ENCODE measurements around the gene ESRRG. TPM values are rescaled to one million over a fixed set of nuclear protein-coding genes. Genes with fewer than 3 reads are reported as not detected.

ESRRG gene
- total and polyA plus RNA-seq, 12 donors, result 1.2 to 18.0 (median 7.4) TPM

DNA sequence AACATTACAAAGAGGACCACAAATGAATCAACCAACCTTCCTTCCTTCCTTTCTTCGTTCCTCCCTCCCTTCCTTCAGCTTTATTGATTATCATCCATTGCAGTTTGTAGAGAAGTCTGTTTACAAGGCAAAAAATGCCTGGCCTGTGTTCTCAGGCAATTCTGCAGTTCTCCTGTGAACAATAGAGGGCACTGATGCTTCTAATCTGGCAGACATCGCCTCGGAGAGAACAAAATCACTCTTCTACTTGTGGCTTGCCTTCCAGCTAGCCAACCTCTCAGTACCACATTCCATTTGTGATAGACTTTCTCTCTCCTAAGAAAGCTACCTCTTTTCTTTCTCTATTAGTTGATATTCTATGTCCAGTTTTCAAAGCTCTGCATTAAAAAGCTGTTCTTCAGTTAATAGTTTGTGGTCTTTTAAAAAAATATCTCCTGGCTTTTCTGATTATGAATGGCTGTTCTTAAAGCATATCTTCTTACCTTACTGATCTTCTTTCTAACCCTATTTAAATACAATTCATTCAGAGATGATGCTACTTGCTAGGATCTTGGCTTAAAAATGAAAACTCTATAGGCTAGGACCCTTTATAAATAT, 26.9 kb upstream of the ESRRG start:
- intact Hi-C loops (cut with DNase I), result no loop called here
- peak; percentile 27 to 70 (median 43) for DNase-seq
- Histone ChIP-seq H3K27me3 (no peaks in the 10 kb centered on the region), H3K4me1 (replicated peaks in 1 of 2) (no peaks in the 10 kb centered on the region), H3K4me3 (no peak overlapping the region), H3K36me3 (replicated peaks in 1 of 2) (no peaks in the 10 kb centered on the region), H3K9me3 (replicated peaks in 1 of 3) (no peaks in the 10 kb centered on the region), H3K27ac (no peak overlapping the region)
- 9 to 11% (median 10%) methylated on average over 3 of the region's 3 CpGs for WGBS, 4 donors
- TF ChIP-seq, protein P1, sequence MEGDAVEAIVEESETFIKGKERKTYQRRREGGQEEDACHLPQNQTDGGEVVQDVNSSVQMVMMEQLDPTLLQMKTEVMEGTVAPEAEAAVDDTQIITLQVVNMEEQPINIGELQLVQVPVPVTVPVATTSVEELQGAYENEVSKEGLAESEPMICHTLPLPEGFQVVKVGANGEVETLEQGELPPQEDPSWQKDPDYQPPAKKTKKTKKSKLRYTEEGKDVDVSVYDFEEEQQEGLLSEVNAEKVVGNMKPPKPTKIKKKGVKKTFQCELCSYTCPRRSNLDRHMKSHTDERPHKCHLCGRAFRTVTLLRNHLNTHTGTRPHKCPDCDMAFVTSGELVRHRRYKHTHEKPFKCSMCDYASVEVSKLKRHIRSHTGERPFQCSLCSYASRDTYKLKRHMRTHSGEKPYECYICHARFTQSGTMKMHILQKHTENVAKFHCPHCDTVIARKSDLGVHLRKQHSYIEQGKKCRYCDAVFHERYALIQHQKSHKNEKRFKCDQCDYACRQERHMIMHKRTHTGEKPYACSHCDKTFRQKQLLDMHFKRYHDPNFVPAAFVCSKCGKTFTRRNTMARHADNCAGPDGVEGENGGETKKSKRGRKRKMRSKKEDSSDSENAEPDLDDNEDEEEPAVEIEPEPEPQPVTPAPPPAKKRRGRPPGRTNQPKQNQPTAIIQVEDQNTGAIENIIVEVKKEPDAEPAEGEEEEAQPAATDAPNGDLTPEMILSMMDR (IDR thresholded peaks at IDR 0.05), result peak; percentile 45 to 68 (median 63)
- TF ChIP-seq POLR2A (IDR thresholded peaks at IDR 0.05), result no peak

DNA sequence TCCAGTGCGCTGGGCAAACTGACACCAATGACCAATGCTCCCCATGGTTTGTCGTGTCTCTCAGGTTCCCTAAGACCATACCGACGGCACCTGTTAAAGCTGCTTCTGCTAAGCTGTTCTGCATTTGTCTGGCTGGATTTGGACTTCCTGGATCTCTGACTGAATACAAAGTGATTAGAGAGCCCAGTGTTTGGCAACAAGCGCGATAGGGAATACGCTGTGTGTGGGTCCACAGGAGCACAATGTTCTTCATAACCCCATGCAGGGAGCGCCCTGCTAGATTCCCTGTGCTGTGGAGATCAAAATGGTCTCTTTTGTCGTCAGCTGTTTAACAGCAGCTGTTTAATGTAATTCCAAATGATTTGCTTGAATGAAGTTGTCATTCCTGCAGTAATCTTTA, 26.0 kb upstream of the ESRRG start:
- no peak overlapping the region for H3K27ac ChIP-seq
- intact Hi-C loops (cut with DNase I), result loop anchor here in 1 of 2 donors (5.0 to 10.0 kb wide), 2 partner anchors 434 to 1003 kb away; no protein-coding TSS in a partner anchor
- WGBS, 4 donors, result 85 to 88% (median 87%) methylated on average over 9 of the region's 9 CpGs

DNA sequence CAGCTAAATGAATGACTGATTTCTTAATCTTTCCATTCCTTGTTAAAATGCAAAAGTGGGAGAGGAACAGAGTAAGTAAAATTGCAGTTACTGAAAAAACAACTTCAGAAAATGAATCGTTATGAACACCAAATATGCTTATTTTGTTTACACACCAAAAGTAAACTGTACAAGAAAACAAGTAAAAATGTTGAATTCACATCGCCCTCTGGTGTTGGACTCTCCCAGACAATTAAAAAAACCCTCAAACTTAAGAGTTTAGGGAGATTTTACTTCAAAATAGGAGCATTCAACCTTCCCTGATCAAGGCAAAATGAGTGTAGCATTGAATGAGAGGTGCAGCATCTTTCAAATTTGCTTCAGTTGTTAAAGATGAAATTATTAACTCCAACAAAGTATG, 19.4 kb upstream of the ESRRG start:
- intact Hi-C loops (cut with DNase I), result loop anchor here in 1 of 2 donors (10.0 kb wide), 1 partner anchor 428 kb away; no protein-coding TSS in a partner anchor
- 18 to 35% (median 30%) methylated on average over 2 of the region's 2 CpGs for WGBS, 4 donors
- Histone ChIP-seq H3K36me3 (replicated peaks in 1 of 2) (no peaks in the 10 kb centered on the region), H3K4me3 (no peak overlapping the region), H3K27me3 (no peaks in the 10 kb centered on the region), H3K9me3 (replicated peaks in 1 of 3) (no peaks in the 10 kb centered on the region), H3K4me1 (replicated peaks in 1 of 2) (no peaks in the 10 kb centered on the region), H3K27ac (no peak overlapping the region)
- no peak for TF ChIP-seq POLR2A (IDR thresholded peaks at IDR 0.05)
- TF ChIP-seq, protein P1 (IDR thresholded peaks at IDR 0.05), result peak; percentile 38 to 59 (median 50)
- peak in 2 of 7 donors; percentile 17 to 29 for DNase-seq

More for the DNA sequence above, 26.0 kb upstream of the ESRRG start:
- DNase-seq, result no peak
- H3K9me3 ChIP-seq (replicated peaks in 1 of 3), result no peaks in the 10 kb centered on the region
- H3K27me3 ChIP-seq, result no peaks in the 10 kb centered on the region
- H3K36me3 ChIP-seq (replicated peaks in 1 of 2), result no peaks in the 10 kb centered on the region
- no peaks in the 10 kb centered on the region for H3K4me1 ChIP-seq (replicated peaks in 1 of 2)
- no peak for TF ChIP-seq POLR2A (IDR thresholded peaks at IDR 0.05)
- TF ChIP-seq, protein P1 (IDR thresholded peaks at IDR 0.05), result no peak
- no peak overlapping the region for H3K4me3 ChIP-seq

GRCh38 chr1:216740331-216740730, 17.1 kb upstream of the ESRRG start:
- intact Hi-C loops (cut with DNase I), result loop anchor here in 1 of 2 donors (10.0 kb wide), 1 partner anchor 426 kb away; no protein-coding TSS in a partner anchor
- Histone ChIP-seq H3K9me3 (replicated peaks in 1 of 3) (no peaks in the 10 kb centered on the region), H3K4me3 (no peak overlapping the region), H3K27ac (no peak overlapping the region), H3K4me1 (replicated peaks in 1 of 2) (peaks cover 0 to 3% of the 10 kb centered on the region in 2 donors), H3K27me3 (no peaks in the 10 kb centered on the region), H3K36me3 (replicated peaks in 1 of 2) (no peaks in the 10 kb centered on the region)
- DNase-seq, result no peak
- WGBS, 4 donors, result 55 to 74% (median 60%) methylated on average over 2 of the region's 2 CpGs
- TF ChIP-seq, protein P1 (IDR thresholded peaks at IDR 0.05), result no peak
- no peak for TF ChIP-seq POLR2A (IDR thresholded peaks at IDR 0.05)
